Stomach (tissue), 4 donors: Measurements from ENCODE around the gene CAPN9.

ENCODE experiments used
- CTCF ChIP-seq, 7 experiments: fragments of 450-650 bp in 4 of 7; fragments of 200-600 bp in 3 of 7; sonication (generic) in 3 of 7; IDR thresholded peaks; one replicate each; pipeline ENCODE4 v1.5.1; 2016 to 2019; ENCODE audit warnings: antibody characterized with exemption in 7 of 7, control low read depth in 2 of 7, mild to moderate bottlenecking in 1 of 7
- POLR2A ChIP-seq, 4 donors: fragments of 450-650 bp; IDR thresholded peaks; one replicate each; pipeline ENCODE4 v1.6.1; 2016; ENCODE audit warnings: antibody characterized with exemption in 4 of 4, control low read depth in 2 of 4, mild to moderate bottlenecking in 1 of 4, moderate library complexity in 1 of 4

- TF ChIP-seq CTCF (IDR thresholded peaks at IDR 0.05): no peak
- TF ChIP-seq POLR2A (IDR thresholded peaks at IDR 0.05): no peak
Measured at GRCh38 chr1:230745071-230745470, 2.1 kb upstream of the CAPN9 start.
